COLO829 (cell line): ENCODE results near the gene LIN37.
"Not testable (repeated sequence)": the region's sequence is repeated elsewhere in the genome, so short reads cannot be mapped to it uniquely, and the experiment has no call there.

ENCODE experiments used
- DNase-seq: peaks from one replicate; pipeline ENCODE4 v3.0.0; 2012; ENCODE audit warnings: low spot score

Gene LIN37

GRCh38 chr19:35753634-35754369 lies 5.4 kb downstream of the LIN37 start:
- no peak for DNase-seq

- no peak for DNase-seq
Observed at GRCh38 chr19:35754370-35755130, 6.2 kb downstream of the LIN37 start.

- no peak for DNase-seq
Observed at GRCh38 chr19:35755131-35755549, 6.8 kb downstream of the LIN37 start.

GRCh38 chr19:35755550-35756376 lies 7.4 kb downstream of the LIN37 start:
- no peak for DNase-seq

- DNase-seq, result no peak
Observed at GRCh38 chr19:35756377-35757230, 8.2 kb downstream of the LIN37 start, which contains the start of gene HSPB6. Gene HSPB6 (minus strand): TSS chr19:35757029. CDS start chr19:35757008, 21 bp downstream.

- no peak for DNase-seq
Observed at GRCh38 chr19:35757231-35757748, 8.9 kb downstream of the LIN37 start.

GRCh38 chr19:35757749-35758608 lies 9.6 kb downstream of the LIN37 start, which contains the start of gene PROSER3:
Gene PROSER3 (plus strand): TSS chr19:35758176. CDS start chr19:35758216, 40 bp downstream.
- DNase-seq, result peak; percentile 96

- no peak for DNase-seq
Observed at GRCh38 chr19:35759697-35760096, 11.3 kb downstream of the LIN37 start.

GRCh38 chr19:35760711-35761349 lies 12.5 kb downstream of the LIN37 start:
- no peak for DNase-seq

GRCh38 chr19:35764432-35765315 lies 16.3 kb downstream of the LIN37 start:
- no peak for DNase-seq

- DNase-seq, result no peak
Observed at GRCh38 chr19:35766571-35767104, 18.3 kb downstream of the LIN37 start.

- DNase-seq, result no peak
Observed at GRCh38 chr19:35767288-35768081, 19.1 kb downstream of the LIN37 start.

- DNase-seq, result no peak
Observed at GRCh38 chr19:35768082-35768421, 19.7 kb downstream of the LIN37 start.

- DNase-seq, result not testable (repeated sequence)
Observed at GRCh38 chr19:35772362-35772761, 24.0 kb downstream of the LIN37 start.

- DNase-seq, result no peak
Observed at GRCh38 chr19:35773020-35773806, 24.8 kb downstream of the LIN37 start.

GRCh38 chr19:35774274-35775045 lies 26.1 kb downstream of the LIN37 start:
- no peak for DNase-seq
